Measurements from ENCODE around the gene VILL.

- TF ChIP-seq ZFX (IDR thresholded peaks at IDR 0.05) (no peak), CTCF (conservative IDR thresholded peaks at IDR 0.05) (no peak)
Observed at GRCh38 chr3:38015485-38015884, 24.9 kb downstream of the VILL start.
